ENCODE results near the gene MT1A. TPM values are rescaled to one million over a fixed set of nuclear protein-coding genes. Genes with fewer than 3 reads are reported as not detected.
A peak's percentile ranks its signal among the peaks of the same experiment; 100 is the strongest.

The MT1A gene
- total and polyA plus RNA-seq, 2 of the 8 experiments (the other 6 are each of a cell fraction or from before 2014, with no cell fraction given), result not detected

GRCh38 chr16:56681939-56682702 lies 43.7 kb downstream of the MT1A start, which contains the start of gene MT1X (continued):
- peak; percentile 37; the same call in 1 of the 2 replicates for TF ChIP-seq SUZ12 (IDR thresholded peaks at IDR 0.05; ENCODE audit: low read length)
- no peak for TF ChIP-seq EZH2 (IDR thresholded peaks at IDR 0.05; ENCODE audit: low read depth, low read length, severe bottlenecking)

Data from H1 (cell line).